Cardiac fibroblast (primary cell): Measurements from ENCODE around the gene TRIM14.
"Not testable (repeated sequence)": the region's sequence is repeated elsewhere in the genome, so short reads cannot be mapped to it uniquely, and the experiment has no call there.

Source experiments
- DNase-seq, 2 donors: peaks; one replicate each; pipeline versions ENCODE4 v3.0.0 to v3.0.0-alpha.2; 2010; ENCODE audit warnings: low read depth in 2 of 2
- H3K4me3 ChIP-seq, 2 donors: replicated peaks in 1 of 2; 1 replicate in 1 of 2; 2 replicates in 1 of 2; pipeline ENCODE4 v1.5.1; 2011; ENCODE audit warnings: low read depth in 2 of 2, low read length in 2 of 2, mild to moderate bottlenecking in 2 of 2, moderate library complexity in 1 of 2
- TF ChIP-seq, protein P1 (sequence below): IDR thresholded peaks from one replicate; pipeline ENCODE4 v1.5.1; 2011; ENCODE audit warnings: low read depth, mild to moderate bottlenecking, low read length, inconsistent platforms

TRIM14 gene

DNA sequence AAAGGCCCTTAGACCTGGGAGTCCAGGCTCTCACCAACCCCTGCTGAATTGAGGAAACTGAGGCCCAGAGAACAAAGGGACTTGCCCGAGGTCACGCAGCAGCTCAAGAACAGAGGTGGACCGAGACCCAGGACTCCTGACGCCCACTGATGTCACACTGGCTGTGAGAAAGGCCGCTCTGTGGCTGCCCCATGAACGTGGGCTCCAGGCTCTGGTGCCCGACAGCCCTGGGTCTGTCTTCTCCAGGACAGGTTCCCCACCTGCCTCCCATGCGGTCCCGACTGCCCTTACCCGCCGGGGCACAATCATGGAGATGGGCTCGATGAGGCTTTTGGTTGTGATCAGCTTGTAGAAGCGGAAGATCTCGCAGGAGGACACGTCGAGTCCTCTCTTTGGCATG is 9.3 kb upstream of the TRIM14 start:
- TF ChIP-seq, protein P1, sequence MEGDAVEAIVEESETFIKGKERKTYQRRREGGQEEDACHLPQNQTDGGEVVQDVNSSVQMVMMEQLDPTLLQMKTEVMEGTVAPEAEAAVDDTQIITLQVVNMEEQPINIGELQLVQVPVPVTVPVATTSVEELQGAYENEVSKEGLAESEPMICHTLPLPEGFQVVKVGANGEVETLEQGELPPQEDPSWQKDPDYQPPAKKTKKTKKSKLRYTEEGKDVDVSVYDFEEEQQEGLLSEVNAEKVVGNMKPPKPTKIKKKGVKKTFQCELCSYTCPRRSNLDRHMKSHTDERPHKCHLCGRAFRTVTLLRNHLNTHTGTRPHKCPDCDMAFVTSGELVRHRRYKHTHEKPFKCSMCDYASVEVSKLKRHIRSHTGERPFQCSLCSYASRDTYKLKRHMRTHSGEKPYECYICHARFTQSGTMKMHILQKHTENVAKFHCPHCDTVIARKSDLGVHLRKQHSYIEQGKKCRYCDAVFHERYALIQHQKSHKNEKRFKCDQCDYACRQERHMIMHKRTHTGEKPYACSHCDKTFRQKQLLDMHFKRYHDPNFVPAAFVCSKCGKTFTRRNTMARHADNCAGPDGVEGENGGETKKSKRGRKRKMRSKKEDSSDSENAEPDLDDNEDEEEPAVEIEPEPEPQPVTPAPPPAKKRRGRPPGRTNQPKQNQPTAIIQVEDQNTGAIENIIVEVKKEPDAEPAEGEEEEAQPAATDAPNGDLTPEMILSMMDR = no peak
- no peak for DNase-seq
- no peak overlapping the region for H3K4me3 ChIP-seq

DNA sequence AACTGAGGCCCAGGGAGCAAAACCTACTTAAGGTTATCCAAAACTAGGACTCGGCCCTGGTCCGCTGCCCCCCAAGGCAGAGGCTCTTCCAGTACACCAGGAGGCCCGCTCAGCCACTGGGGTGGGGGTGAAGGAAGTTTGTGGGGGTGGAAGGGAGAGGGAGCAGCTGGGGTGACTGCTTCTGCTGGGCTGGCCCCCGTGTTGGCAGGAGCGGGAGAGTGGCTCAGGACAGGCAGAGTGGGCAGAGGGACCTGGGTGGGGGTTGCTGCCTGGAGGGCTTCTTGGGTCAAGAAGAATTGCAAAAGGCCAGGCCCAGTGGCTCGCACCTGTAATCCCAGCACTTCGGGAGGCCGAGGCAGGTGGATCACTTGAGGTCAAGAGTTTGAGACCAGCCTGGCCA is 8.2 kb upstream of the TRIM14 start:
- no peak for DNase-seq
- no peak overlapping the region for H3K4me3 ChIP-seq
- TF ChIP-seq, protein P1 = no peak

DNA sequence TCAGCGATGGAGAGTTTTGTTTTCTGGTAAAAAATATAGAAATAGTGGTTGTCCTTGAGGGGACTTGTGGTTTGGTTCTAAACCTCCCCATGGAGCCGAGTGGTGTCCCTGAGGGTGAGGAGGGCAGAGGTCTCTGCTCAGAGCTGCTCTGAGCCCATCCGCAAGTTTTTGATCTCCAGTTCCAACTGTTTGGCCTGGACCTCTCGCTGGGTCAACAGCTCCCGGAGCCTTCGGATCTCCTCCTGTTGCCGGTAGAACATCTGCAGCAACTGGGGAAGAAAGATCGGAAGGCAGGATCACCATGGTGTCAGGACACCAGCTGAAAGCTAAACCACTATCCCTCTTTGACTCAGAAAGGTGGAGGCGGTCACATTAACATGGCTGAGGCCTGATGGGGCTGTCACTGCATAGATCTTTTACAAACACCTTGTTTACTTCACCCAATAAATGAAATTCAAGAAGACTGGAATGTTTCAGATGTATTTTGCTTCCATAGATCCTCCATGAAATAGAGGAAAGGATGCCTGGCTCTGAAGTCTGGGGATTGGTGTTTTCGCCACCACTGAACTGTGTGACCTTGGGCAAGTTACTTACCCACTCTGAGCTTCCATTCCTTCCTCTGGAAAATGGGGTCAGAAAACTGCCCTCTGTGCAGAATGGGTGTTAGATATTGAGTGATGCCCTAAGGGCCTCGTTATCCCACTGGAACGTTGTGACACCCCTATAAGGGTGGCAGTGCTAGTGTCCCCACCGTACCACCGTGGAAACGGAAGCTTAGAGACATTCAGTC is 5.8 kb upstream of the TRIM14 start:
- TF ChIP-seq, protein P1 = no peak

DNA sequence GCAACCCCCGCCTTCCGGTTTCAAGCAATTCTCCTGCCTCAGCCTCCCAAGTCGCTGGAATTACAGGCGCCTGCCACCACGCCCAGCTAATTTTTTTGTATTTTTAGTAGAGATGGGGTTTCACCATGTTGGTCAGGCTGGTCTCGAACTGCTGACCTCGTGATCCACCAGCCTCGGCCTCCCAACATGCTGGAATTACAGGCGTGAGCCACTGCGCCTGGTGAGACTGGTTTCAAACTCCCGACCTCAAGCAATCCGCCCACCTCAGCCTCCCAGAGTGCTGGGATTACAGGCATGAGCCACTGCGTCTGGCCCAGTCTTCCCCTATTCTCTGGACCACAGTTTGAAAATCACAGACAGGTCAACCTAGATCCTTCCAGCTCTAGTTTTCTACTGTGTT is 5.1 kb upstream of the TRIM14 start:
- H3K4me3 ChIP-seq, DNase-seq: not testable (repeated sequence)

More for the DNA sequence above, 5.8 kb upstream of the TRIM14 start:
- DNase-seq = no peak
- H3K4me3 ChIP-seq = no peak overlapping the region

DNA sequence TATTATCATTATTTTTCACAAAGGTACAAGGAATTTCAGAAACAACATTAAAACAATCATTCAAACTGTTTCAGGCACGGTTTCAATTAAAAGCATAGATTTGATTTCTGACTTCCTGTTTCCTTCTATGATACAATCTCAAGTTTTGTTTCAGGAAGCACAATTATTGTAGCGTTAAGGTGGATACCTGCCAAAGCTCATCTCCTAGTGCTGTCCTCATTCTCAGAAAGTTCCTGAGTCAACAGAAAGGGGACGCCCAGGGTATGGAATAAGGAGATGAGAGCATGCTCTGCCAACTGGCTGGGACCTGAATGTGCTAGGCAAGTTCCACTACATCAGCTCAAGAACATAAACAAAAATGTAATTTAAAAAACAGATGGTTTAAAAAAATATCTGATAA is 2.0 kb upstream of the TRIM14 start:
- DNase-seq = peak; percentile 26 to 33
- no peak overlapping the region for H3K4me3 ChIP-seq
- TF ChIP-seq, protein P1 = peak; percentile 22

DNA sequence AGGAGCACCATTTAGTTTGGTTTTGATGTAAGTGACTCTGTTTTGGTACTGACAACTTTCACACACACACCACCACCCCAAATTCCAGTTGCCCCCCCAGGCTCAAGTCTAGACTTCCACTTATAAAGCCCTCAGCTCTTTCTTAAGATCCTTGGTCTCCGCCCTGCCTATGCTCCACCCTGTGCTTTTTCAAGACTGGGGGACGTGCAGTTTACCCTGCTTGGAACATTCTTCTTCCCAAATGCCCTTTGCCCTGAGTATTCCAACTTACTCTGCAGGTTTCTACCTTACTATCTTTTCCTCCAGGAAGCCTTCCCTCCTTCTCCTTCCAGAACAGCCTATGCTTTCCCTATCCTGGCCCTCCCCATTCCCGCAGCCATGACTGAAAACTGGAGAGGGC is 1.5 kb upstream of the TRIM14 start:
- H3K4me3 ChIP-seq = no peak overlapping the region
- DNase-seq = no peak
- TF ChIP-seq, protein P1 = no peak

DNA sequence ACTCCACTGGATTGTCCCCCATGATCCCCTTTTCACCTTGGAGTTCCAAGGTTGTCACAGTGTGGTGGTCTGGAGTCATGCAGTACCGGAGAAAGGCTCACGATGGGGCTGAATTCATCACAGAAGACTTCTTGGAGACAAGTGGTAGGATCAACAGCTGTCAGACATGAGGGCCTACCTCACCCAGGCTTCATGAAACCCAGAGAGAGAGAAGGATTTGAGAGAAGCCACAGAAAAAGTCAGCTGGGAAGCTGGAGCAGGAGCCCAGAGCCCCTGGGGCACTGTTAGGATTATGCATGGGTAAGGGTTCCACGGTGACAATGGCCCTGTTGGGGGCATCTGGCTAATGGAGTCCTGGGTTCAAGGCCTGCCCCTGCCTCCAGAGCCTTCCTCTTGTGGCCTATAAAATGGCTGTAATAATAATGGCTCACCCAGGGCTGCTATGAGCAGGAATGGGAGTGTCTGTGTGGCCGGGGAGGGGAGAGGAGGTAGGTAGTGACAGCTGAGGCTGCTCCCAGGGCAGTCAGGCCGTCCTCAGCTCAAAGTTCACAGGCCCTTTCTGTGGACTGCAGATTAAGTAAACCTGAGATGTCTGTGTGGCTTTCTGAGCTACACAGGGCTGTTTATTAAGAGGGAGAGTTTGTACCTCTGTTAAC is 910 bp downstream of the TRIM14 start:
- DNase-seq = peak; percentile 19 to 34
- H3K4me3 ChIP-seq = peak overlapping the region; percentile 58 to 69
- TF ChIP-seq, protein P1 = no peak

DNA sequence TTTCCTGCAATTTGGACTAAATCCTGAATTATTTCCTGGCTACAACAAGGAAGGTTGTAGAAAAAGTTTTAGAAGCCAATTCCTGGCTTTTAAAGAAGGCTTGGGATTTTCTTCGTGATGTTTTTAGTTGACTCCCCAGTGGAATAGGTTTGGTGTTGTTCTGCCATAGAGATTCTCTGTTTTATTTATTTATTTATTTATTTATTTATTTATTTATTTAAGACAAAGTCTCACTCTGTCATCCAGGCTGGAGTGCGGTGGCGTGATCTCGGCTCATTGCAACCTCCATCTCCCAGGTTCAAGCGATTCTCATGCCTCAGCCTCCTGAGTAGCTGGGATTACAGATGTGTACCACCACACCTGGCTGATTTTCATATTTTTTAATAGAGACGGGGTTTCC is 1.9 kb downstream of the TRIM14 start:
- H3K4me3 ChIP-seq, DNase-seq: not testable (repeated sequence)
